Measurements from ENCODE around the gene ITGB7.

Gene ITGB7

DNA sequence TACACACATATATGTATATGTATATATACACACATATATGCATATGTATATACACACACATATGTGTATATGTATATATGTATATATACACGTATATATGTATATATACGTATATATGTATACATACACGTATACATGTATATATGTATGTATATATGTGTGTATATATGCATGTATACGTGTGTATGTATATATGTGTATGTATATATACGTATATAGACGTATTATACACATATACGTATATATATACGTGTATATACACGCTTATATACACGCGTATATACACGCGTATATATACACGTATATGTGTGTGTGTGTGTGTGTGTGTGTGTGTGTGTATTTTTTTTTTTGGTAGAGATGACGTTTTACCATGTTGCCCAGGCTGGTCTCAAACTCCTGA is 59.4 kb downstream of the ITGB7 start:
- DNase-seq (ENCODE audit: low read depth, low spot score): no peak

DNA sequence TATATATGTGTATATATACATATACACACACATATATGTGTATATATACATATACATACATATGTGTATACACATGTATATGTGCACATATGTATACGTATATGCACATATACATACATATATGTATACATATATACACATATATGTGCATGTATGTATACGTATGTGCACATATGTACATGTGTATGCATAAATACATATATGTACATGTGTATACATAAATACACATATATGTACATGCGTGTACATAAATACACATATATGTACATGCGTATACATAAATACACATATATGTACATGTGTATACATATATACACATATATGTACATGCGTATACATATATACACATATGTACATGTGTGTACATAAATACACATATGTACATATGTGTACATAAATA is 59.9 kb downstream of the ITGB7 start:
- no peak for DNase-seq (ENCODE audit: low read depth, low spot score)

DNA sequence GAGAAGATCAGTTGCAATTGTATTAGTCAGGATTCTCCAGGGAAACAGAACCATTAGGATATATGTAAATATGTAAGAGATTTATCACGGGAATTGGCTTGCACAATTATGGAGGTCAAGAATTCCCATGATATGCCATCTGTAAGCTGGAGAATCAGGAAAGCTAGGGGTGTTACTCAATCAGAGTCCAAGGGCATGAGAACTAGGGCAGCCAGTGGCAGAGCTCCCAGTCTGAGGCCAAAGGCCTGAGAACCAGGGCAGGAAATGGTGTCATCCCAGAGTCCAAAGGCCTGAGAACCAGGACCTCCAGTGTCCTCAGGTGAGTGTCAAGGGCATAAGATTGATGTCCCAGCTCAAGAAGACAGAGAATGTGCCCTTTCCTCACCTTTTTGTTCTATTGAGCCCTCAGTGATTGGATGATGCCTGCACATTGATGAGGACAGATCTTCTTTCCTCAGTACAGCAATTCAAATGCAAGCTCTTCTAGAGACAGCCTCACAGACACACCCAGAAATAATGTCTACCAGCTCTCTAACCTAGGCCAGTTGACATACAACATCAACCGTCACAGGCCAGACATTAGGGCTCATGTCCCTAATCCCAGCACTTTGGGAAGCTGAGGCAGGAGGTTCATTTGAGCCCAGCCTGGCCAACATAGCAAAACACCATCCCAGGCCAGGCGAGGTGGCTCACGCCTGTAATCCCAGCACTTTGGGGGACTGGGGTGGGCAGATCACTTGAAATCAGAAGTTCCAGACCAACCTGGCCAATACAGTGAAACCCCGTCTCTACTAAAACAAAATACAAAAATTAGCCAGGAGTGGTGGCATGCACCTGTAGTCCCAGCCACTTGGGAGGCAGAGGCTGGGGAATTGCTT is 61.4 kb downstream of the ITGB7 start:
- no peak for DNase-seq (ENCODE audit: low read depth, low spot score)

DNA sequence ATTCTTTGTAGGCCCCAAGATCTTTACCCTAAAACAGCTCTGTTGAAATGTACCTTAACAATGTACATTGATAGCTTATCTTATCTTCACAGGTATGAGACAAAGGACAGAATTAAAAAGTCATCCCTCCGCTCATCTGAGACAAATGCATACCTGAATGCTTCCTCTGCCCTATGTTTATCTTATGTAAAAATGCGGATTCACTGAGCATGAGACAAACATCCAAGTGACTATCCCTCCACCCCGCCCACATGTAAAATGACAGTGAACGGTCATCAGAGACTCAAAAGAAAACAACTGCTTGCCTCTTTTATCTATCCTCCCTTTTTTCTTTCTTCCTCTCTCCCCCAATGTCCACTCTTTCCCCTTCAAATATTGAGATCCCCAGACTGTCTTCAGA is 63.7 kb downstream of the ITGB7 start:
- no peak for DNase-seq (ENCODE audit: low read depth, low spot score)
